Activated CD4-positive, alpha-beta T cell treated with anti-CD3 and anti-CD28 coated beads, Interleukin-2, amount 10 ng/mL, durations not matched to agents 7 days and 5 days (primary cell): ENCODE results near the gene CDCA3. TPM values are rescaled to one million over a fixed set of nuclear protein-coding genes. Genes with fewer than 3 reads are reported as not detected.

Experiments
- CTCF ChIA-PET: fragments of 350-600 bp; sonication (Branson Sonifier 250); formaldehyde crosslinking; loops from one replicate; lab custom pipeline; 2021; ENCODE audit warnings: antibody characterized with exemption; lab: Charles Lee
- POLR2A ChIA-PET: fragments of 350-600 bp; sonication (Branson Sonifier 250); formaldehyde crosslinking; loops from one replicate; lab custom pipeline; 2021; ENCODE audit warnings: antibody characterized with exemption; lab: Charles Lee
- DNase-seq: peaks from one replicate; pipeline ENCODE4 v3.0.0-alpha.2; 2020
- H3K27ac Mint-ChIP-seq: one replicate; pipeline ENCODE4 v1.8.0; 2021; ENCODE audit warnings: mild to moderate bottlenecking, moderate library complexity, mixed read lengths
- H3K27me3 Mint-ChIP-seq: one replicate; pipeline ENCODE4 v1.8.0; 2021; ENCODE audit warnings: mixed read lengths
- H3K36me3 Mint-ChIP-seq: one replicate; pipeline ENCODE4 v1.8.0; 2021; ENCODE audit warnings: low read depth, mixed read lengths
- H3K4me1 Mint-ChIP-seq: one replicate; pipeline ENCODE4 v1.8.0; 2021; ENCODE audit warnings: mixed read lengths
- H3K4me3 Mint-ChIP-seq: one replicate; pipeline ENCODE4 v1.8.0; 2021; ENCODE audit warnings: mild to moderate bottlenecking, moderate library complexity, mixed read lengths
- H3K9me3 Mint-ChIP-seq: one replicate; pipeline ENCODE4 v1.8.0; 2021; ENCODE audit warnings: mixed read lengths
- total RNA-seq, 2 experiments: library from RNA; stranded (reverse); gene quantifications; one replicate each; pipeline ENCODE4 v1.2.3, GENCODE V29; 2021

CDCA3 gene
- total RNA-seq, 2 experiments from 2014 or later = 118 to 122 TPM

- Mint-ChIP-seq H3K36me3 (no peaks in the 10 kb centered on the region), H3K4me3 (peak overlapping the region; percentile 69), H3K27ac (peak overlapping the region; percentile 54), H3K9me3 (no peaks in the 10 kb centered on the region), H3K27me3 (peaks cover 59% of the 10 kb centered on the region), H3K4me1 (peaks cover 16% of the 10 kb centered on the region)
- ChIA-PET POLR2A (no interaction called here), CTCF (interaction anchor here (0.7 to 2.2 kb wide), 11 partner anchors 10 to 76 kb away, joined by 3 to 17 read pairs (median 3); partner anchors contain the start of genes CD4, CDCA3, GNB3 and MLF2)
- DNase-seq = no peak
Measured at GRCh38 chr12:6828781-6829535, 22.1 kb downstream of the CDCA3 start.

GRCh38 chr12:6827982-6828780 lies 22.9 kb downstream of the CDCA3 start, which contains the start of gene P3H3:
Gene P3H3, plus strand, starts transcription at chr12:6828407. Its CDS starts 34 bp downstream, at chr12:6828441.
- no peaks in the 10 kb centered on the region for H3K36me3 Mint-ChIP-seq
- peaks cover 16% of the 10 kb centered on the region for H3K4me1 Mint-ChIP-seq
- peak within 1 kb of the TSS; percentile 69 for H3K4me3 Mint-ChIP-seq
- H3K27me3 Mint-ChIP-seq = peaks cover 61% of the 10 kb centered on the region
- no peak for DNase-seq
- POLR2A ChIA-PET = no interaction called here
- CTCF ChIA-PET = interaction anchor here (0.7 to 2.2 kb wide), 12 partner anchors 11 to 75 kb away, joined by 3 to 17 read pairs (median 3); partner anchors contain the start of genes CD4, CDCA3, GNB3 and MLF2
- H3K9me3 Mint-ChIP-seq = no peaks in the 10 kb centered on the region
- peak within 1 kb of the TSS; percentile 54 for H3K27ac Mint-ChIP-seq

- DNase-seq = peak; percentile 50
- no peak overlapping the region for H3K27ac Mint-ChIP-seq
- ChIA-PET CTCF (interaction anchor here (1.0 to 2.2 kb wide), 4 partner anchors 14 to 38 kb away, joined by 3 to 8 read pairs (median 6); partner anchors contain the start of genes CD4, CDCA3, GNB3 and USP5), POLR2A (no interaction called here)
- H3K9me3 Mint-ChIP-seq = no peaks in the 10 kb centered on the region
- peaks cover 16% of the 10 kb centered on the region for H3K4me1 Mint-ChIP-seq
- peaks cover 67% of the 10 kb centered on the region for H3K27me3 Mint-ChIP-seq
- H3K36me3 Mint-ChIP-seq = no peaks in the 10 kb centered on the region
- peak overlapping the region; percentile 23 for H3K4me3 Mint-ChIP-seq
Measured at GRCh38 chr12:6827437-6827911, 23.6 kb downstream of the CDCA3 start.

- Mint-ChIP-seq H3K4me3 (peak overlapping the region; percentile 23), H3K27ac (no peak overlapping the region), H3K27me3 (peaks cover 73% of the 10 kb centered on the region), H3K36me3 (no peaks in the 10 kb centered on the region), H3K4me1 (peaks cover 20% of the 10 kb centered on the region), H3K9me3 (no peaks in the 10 kb centered on the region)
- DNase-seq = no peak
- ChIA-PET CTCF (interaction anchor here (0.5 to 4.2 kb wide), 4 partner anchors 35 to 214 kb away, joined by 3 to 28 read pairs (median 8); partner anchors contain the start of gene MLF2), POLR2A (no interaction called here)
Measured at GRCh38 chr12:6826734-6827436, 24.2 kb downstream of the CDCA3 start.

- peaks cover 68% of the 10 kb centered on the region for H3K27me3 Mint-ChIP-seq
- no peaks in the 10 kb centered on the region for H3K36me3 Mint-ChIP-seq
- no peak overlapping the region for H3K27ac Mint-ChIP-seq
- peaks cover 22% of the 10 kb centered on the region for H3K4me1 Mint-ChIP-seq
- H3K4me3 Mint-ChIP-seq = no peak overlapping the region
- CTCF ChIA-PET = interaction anchor here (0.5 to 4.2 kb wide), 13 partner anchors 8 to 214 kb away, joined by 3 to 28 read pairs (median 4); partner anchors contain the start of genes CDCA3, MLF2 and PTPN6
- no peaks in the 10 kb centered on the region for H3K9me3 Mint-ChIP-seq
- no peak for DNase-seq
- POLR2A ChIA-PET = no interaction called here
Measured at GRCh38 chr12:6826125-6826733, 24.9 kb downstream of the CDCA3 start.

- ChIA-PET CTCF (interaction anchor here (1.0 to 4.2 kb wide), 21 partner anchors 8 to 259 kb away, joined by 3 to 28 read pairs (median 4); partner anchors contain the start of genes CDCA3, COPS7A, MLF2 and PTPN6), POLR2A (no interaction called here)
- DNase-seq = peak; percentile 83
- peaks cover 61% of the 10 kb centered on the region for H3K27me3 Mint-ChIP-seq
- no peak overlapping the region for H3K4me3 Mint-ChIP-seq
- H3K4me1 Mint-ChIP-seq = peaks cover 29% of the 10 kb centered on the region
- H3K36me3 Mint-ChIP-seq = peaks cover under 1% of the 10 kb centered on the region
- no peaks in the 10 kb centered on the region for H3K9me3 Mint-ChIP-seq
- H3K27ac Mint-ChIP-seq = peak overlapping the region; percentile 1
Measured at GRCh38 chr12:6825398-6826124, 25.5 kb downstream of the CDCA3 start.

- H3K36me3 Mint-ChIP-seq = peaks cover 3% of the 10 kb centered on the region
- peaks cover 57% of the 10 kb centered on the region for H3K27me3 Mint-ChIP-seq
- no peak overlapping the region for H3K27ac Mint-ChIP-seq
- peaks cover 31% of the 10 kb centered on the region for H3K4me1 Mint-ChIP-seq
- DNase-seq = no peak
- H3K4me3 Mint-ChIP-seq = no peak overlapping the region
- CTCF ChIA-PET = interaction anchor here (1.0 to 4.2 kb wide), 19 partner anchors 8 to 258 kb away, joined by 3 to 28 read pairs (median 4); partner anchors contain the start of genes COPS7A, MLF2, PTPN6 and SPSB2
- POLR2A ChIA-PET = no interaction called here
- no peaks in the 10 kb centered on the region for H3K9me3 Mint-ChIP-seq
Measured at GRCh38 chr12:6824901-6825381, 26.1 kb downstream of the CDCA3 start.

- Mint-ChIP-seq H3K4me3 (no peak overlapping the region), H3K27ac (no peak overlapping the region), H3K36me3 (peaks cover 10% of the 10 kb centered on the region), H3K27me3 (peaks cover 49% of the 10 kb centered on the region), H3K4me1 (peaks cover 31% of the 10 kb centered on the region), H3K9me3 (no peaks in the 10 kb centered on the region)
- POLR2A ChIA-PET = no interaction called here
- CTCF ChIA-PET = interaction anchor here (0.5 to 4.2 kb wide), 17 partner anchors 8 to 257 kb away, joined by 3 to 28 read pairs (median 4); partner anchors contain the start of genes COPS7A, MLF2 and SPSB2
- DNase-seq = no peak
Measured at GRCh38 chr12:6824085-6824775, 26.9 kb downstream of the CDCA3 start.

GRCh38 chr12:6823182-6824084 lies 27.7 kb downstream of the CDCA3 start:
- DNase-seq = no peak
- peaks cover 44% of the 10 kb centered on the region for H3K27me3 Mint-ChIP-seq
- H3K36me3 Mint-ChIP-seq = peaks cover 16% of the 10 kb centered on the region
- peaks cover 26% of the 10 kb centered on the region for H3K4me1 Mint-ChIP-seq
- H3K4me3 Mint-ChIP-seq = no peak overlapping the region
- CTCF ChIA-PET = interaction anchor here (1.1 to 4.2 kb wide), 7 partner anchors 10 to 117 kb away, joined by 3 to 28 read pairs (median 3); partner anchors contain the start of gene MLF2
- POLR2A ChIA-PET = no interaction called here
- no peak overlapping the region for H3K27ac Mint-ChIP-seq
- no peaks in the 10 kb centered on the region for H3K9me3 Mint-ChIP-seq
